ENCODE data around the gene SVIL. TPM values are rescaled to one million over a fixed set of nuclear protein-coding genes. Genes with fewer than 3 reads are reported as not detected.
"Not testable (repeated sequence)": the region's sequence is repeated elsewhere in the genome, so short reads cannot be mapped to it uniquely, and the experiment has no call there.

The SVIL gene
- polyA plus RNA-seq, 3 donors: 5.7 to 34.6 (median 16.2) TPM

DNA sequence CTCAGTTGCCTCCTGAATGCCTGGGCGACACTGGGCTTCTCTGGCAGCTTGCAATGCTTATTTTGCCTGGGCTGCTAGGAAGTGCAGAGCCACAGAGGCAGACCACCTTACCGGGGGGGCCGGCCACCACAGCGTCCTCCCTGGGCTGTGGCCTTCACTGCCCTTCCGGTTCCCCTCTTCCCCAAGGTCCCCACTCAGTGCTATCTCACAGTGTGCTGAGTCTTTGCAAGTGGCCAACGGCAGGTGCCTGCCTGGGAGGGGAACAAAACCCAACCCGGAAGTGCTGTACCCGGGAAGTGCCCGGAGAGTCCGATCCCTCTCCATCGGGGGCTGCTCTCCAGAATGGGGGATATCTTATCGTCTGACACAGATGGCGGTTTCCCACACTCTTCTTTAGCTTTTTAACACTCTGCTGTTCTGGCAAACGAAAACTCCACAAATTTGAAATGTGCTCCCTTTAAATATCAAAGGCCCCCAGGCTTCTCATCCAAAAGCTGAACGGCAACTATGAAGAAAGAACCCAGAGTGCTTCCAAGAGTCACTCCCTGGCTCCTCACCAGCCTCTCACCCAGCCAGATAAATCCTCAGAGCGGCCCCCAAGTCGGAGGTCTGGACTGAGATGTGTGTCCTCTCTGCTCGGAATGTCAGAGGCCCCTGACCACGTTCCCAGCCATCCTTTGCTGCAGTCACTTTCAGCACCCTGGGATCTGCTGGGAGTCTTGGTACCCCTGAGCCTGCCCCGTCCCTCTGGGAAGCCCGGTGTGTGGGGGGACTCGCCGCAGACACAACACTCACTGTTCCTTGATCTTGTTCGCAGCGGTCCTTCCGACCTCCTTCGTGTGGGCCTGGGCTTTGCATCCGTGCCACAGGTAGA lies 165.1 kb downstream of the SVIL start:
- H3K27ac ChIP-seq (ENCODE audit: low read depth, low read length): no peak overlapping the region
- WGBS, 3 donors: 64 to 86% (median 74%) methylated on average over 28 of the region's 28 CpGs

DNA sequence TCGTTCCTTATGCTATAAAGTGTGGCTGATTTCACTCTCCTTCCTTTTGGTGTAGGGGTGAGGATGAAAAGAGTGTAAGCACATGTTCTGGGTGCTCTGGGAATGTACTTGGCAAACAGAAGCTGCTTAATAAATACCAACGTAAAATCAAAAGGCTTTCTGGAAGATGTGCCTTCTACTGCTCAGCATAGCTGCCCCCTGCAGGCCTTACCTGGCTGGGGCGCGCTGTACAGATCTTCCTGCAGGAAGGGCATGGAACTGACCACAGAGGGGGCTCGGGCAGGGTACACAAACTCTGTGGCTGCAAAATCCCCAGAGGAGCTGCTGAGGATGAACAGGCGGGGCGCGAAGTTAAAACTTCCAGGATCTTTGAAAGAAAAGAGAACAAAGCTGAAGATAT lies 169.4 kb downstream of the SVIL start:
- 89 to 91% (median 90%) methylated on average over 8 of the region's 8 CpGs for WGBS, 3 donors
- H3K27ac ChIP-seq (ENCODE audit: low read depth, low read length): no peak overlapping the region

DNA sequence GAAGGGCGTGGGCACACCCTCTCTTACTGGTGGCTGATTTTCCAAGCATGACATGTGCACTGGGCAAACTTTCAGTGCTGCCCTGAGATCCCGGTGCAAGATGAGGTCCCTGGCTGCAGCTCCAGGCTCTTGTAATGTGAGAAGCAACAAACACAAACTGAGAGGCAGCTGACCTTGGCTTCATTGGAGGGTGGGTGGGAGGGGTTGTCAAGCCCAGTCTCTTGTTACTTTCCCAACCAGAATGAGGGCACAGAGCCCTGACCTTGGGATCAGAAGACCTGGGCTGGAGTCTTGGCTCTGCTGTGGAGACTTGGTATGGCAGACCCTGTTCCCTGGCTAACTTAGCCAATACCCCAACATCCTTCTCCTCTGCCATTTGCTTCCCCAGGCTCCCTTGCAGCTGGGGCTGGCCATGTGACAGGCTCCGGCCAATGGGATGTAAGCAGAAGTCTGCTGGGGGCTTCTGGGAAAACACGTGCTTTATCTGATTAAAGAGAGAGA lies 170.1 kb downstream of the SVIL start:
- 47 to 77% (median 65%) methylated on average over 4 of the region's 4 CpGs for WGBS, 3 donors
- not testable (repeated sequence) for H3K27ac ChIP-seq (ENCODE audit: low read depth, low read length)

DNA sequence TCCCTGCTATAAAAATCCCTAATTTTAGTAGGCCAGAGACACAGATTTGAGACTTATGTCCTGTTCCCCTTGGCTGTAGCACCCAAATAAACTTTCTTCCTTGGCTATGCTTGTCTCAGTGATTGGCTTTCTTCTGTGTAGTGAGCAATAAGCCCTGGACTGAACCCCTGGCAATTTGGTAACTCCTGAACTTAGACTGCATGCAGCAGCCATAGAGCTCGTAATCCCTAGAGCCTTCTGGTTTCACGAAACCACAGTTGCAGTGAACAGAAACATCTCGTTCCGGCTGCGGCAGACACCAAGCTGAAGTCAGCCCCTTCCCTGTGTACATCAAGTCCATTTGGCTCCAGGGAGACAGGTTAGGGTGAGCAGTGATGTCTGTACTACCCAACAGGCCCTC lies 173.7 kb downstream of the SVIL start:
- 68 to 76% (median 74%) methylated on average over 5 of the region's 5 CpGs for WGBS, 3 donors
- no peak overlapping the region for H3K27ac ChIP-seq (ENCODE audit: low read depth, low read length)

DNA sequence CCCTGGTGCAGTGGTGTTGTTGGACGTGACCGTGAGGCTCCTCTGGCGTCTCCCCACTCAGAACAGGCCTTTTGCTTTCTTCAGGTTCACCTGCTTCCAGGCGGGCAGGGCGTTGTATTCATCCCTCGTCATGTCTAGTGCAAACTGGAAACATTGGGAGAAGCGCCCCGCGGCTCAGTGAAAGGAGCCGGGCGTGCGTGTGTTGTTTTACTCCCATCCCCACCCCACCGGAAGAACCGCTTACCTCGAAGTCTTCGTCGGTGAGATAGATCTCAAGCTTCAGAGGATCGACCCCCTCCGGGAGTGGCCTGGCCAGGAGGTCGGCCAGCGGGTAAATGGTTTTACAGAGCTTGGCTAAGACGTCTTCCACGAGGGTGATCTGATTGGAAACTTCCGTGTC lies 176.6 kb downstream of the SVIL start:
- H3K27ac ChIP-seq (ENCODE audit: low read depth, low read length): not testable (repeated sequence)
- WGBS, 3 donors: 86 to 93% (median 88%) methylated on average over 24 of the region's 24 CpGs

DNA sequence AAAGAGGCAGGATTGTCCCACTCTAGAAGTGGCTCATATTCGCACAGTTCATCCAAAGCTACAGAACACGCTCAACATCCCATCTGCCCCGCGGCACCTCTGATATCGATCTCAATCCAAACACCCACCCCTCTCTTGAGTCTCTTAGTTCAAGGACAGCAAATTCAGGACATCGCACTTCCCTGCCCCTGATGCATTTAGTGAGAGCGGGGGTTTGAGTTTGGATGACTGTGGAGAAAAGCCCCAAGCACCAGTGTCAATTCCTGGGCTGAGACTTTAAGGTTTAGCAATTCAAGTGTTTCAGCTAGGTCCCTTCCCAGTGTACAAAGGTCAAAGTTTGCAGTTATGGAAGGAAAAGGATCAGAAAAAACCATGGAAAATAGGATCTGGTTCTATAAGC lies 179.7 kb downstream of the SVIL start:
- WGBS, 3 donors: 62 to 97% (median 95%) methylated on average over 7 of the region's 7 CpGs
- H3K27ac ChIP-seq (ENCODE audit: low read depth, low read length): no peak overlapping the region

DNA sequence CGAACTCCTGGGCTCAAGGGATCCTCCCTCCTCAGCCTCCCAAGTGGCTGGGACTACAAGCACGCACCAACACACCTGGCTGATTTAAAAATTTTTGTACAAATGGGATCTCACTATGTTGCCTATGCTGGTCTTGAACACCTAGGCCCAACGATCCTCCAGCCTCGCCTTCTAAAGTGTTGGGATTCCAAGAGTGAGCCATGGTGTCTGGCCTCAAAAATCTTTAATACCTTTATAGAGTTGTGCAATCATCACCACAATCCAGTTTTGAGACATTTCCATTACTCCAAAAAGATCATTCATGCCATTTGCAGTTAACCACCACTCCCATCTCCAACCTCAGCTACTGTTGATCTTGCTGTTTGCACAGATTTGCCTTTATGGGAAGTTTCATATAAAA lies 180.5 kb downstream of the SVIL start:
- 72 to 89% (median 73%) methylated on average over 4 of the region's 4 CpGs for WGBS, 3 donors
- no peak overlapping the region for H3K27ac ChIP-seq (ENCODE audit: low read depth, low read length)

DNA sequence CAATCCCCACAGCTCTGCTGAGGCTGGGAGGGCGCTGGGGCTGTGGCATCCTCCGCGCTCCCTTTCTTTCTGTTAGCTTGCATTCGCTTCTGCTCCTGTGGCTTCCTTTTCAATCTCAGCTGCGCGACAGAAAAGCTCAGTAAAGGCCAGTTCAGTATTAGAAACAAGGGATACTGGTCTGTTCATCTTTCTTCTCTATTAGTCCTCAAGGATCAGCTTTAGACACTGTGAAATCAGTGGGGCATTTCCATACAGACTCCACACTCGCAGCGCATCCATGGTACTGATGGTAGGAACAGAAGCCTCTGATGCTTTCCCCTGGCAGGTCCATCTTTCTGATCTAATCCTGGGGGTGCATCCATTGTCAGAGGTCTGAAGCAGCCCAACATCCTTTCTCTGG lies 182.2 kb downstream of the SVIL start:
- WGBS, 3 donors: 95 to 97% (median 96%) methylated on average over 8 of the region's 8 CpGs
- no peak overlapping the region for H3K27ac ChIP-seq (ENCODE audit: low read depth, low read length)

DNA sequence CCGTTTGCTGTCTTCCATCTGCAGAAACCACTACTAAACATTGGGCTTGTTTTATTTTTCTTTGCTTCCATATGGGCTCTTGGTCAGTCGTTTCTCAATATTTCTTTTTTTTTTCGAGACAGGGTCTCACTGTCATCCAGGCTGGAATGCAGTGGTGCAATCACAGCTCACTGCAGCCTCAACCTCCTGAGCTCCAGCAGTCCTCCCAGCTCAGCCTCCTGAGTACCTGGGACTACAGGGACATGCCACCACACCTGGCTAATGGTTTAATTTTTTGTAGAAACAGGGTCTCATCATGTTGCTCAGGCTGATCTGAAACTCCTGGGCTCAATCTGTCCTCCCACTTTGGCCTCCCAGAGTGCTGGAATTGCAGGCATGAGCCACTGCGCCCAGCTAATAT lies 182.8 kb downstream of the SVIL start:
- 58 to 71% (median 69%) methylated on average over 4 of the region's 4 CpGs for WGBS, 3 donors
- no peak overlapping the region for H3K27ac ChIP-seq (ENCODE audit: low read depth, low read length)

DNA sequence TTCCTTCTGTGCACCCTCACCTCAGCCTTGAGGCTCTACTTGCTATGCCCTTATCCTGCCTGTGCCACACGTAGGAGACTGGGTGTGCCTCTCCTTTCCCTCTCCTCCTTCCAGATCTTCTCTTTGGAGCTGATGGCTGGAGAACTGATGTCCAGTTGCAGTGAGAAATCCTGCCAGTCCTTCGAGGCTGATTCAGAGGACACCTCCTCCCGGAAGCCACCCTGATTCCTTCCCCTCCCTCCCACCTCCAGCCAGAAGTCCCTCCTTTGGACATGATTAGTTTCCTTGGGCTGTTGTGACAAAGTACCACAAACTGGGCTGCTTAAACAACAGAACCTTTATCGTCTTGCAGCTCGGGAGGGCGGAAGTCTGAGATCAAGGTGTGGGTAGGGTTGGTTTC lies 184.4 kb downstream of the SVIL start:
- H3K27ac ChIP-seq (ENCODE audit: low read depth, low read length): no peak overlapping the region
- 91 to 99% (median 97%) methylated on average over 6 of the region's 6 CpGs for WGBS, 3 donors

DNA sequence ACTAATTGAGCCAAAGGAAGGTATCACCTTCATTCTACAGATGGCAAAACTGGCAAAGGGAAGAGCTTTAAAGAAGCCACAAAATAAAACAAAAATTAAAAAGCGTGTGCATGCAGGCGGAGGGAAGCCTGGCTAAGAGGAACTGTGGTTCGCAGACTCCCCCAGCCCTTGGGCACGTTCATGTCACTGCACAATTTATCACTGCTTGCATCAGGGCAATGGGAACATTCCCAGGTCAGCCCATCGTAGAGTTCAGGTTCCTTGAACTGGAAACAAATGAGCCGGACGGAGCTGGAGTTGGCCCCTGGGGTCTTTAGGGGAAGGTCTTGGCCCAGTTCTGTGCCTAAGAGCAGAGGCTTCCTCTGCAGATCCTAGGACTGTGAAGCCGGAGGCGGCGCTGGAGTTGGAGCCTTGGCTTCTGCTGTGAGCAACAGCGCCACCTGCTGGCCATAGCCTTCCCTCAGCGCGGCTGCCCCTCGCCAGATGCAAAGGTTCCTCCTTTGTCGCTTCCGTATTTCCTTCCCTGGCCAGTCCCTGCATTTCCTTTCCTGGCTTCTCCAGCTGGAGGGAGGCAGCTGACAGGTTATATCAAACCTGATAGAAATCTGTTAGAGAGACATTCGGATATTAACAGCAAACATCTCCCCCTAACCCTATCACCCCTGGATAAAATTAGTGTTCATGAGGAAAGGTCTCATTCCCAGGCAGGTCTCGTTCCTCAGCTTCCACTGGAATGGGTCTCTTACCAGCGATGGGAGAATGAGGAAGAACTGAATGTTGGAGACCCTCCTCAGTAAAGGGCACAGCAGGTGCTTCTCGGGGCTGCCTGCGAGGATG lies 185.8 kb downstream of the SVIL start:
- 18 to 33% (median 26%) methylated on average over 19 to 21 of the region's 21 CpGs for WGBS, 3 donors

DNA sequence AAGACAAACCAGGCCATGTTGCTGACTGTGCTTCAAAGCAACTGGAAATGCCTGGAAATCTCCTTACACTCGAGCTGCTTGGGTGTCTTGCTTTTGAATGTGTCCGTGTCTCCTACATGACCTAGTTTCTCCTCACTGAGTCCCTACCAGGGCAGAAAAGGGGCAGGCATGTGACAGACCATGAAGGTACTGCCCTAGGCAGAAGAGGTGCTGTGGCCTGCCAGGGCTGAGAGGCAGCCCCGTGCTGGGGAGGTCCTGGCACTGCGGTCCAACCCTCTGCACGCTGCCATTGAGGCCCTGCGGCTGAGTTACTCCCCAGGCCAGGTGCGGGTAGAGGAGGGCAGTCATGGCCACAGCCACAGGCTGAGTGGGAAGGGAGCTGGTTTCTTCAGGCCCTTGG lies 186.6 kb downstream of the SVIL start:
- WGBS, 3 donors: 80 to 88% (median 81%) methylated on average over 7 of the region's 7 CpGs
- no peak overlapping the region for H3K27ac ChIP-seq (ENCODE audit: low read depth, low read length)

More for the DNA sequence above, 185.8 kb downstream of the SVIL start:
- H3K27ac ChIP-seq (ENCODE audit: low read depth, low read length): not testable (repeated sequence)

DNA sequence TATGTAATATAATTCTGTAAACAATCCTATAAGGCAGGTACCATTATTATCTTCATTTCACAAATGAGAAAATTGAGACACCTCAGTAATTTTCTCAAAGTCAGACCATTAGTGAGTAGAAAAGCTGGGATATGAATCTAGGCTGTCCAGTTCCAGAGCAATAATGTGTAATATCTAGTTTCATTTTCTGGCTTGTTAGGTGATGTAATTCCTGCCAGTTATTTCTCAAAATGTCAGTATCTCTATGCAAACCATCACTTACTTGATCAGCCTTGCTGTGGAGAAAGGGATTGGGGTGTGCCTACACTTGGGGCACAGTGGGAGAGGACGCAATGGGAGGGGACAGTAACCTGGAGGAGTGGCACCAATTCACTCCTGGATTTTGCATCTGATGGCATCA lies 188.4 kb downstream of the SVIL start:
- 53 to 95% (median 73%) methylated on average over 1 of the region's 1 CpG for WGBS, 3 donors
- H3K27ac ChIP-seq (ENCODE audit: low read depth, low read length): no peak overlapping the region

DNA sequence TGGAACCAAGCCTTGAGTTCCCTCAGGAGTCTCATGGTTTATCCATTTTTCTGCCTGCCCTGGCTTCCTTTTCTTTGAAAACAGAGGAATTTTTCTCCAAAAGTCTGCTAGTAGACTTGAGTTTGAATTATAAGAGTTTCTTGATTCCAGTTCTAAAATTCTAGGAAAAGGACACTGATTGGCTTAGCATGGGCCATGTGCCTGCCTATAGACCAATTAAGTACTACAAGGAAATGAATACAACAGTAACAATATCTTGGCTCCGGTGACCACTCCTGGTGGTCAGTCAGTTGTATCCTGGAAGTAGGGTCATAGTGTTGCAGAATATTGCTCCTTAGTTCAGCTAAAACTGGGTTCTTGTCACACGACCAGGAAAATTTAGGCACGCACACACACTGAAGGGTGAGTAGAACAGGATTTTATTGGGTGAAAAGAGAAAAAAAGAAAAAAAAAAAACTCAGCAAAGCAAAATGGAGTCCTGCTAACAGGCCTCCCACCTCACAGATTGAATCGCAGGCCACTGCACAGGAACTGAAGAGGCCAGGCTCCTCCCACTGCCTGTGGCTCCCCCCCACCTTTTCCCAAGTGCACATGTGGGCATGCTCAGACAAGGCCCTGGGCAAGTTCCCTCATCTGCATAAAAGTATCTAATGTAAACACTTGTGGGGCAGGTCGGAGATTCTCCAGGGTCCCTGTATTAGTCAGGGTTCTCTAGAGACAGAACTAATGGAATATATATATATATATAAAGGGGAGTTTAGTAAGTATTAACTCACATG lies 190.8 kb downstream of the SVIL start:
- WGBS, 3 donors: 90 to 97% (median 93%) methylated on average over 5 of the region's 5 CpGs
- H3K27ac ChIP-seq (ENCODE audit: low read depth, low read length): no peak overlapping the region

DNA sequence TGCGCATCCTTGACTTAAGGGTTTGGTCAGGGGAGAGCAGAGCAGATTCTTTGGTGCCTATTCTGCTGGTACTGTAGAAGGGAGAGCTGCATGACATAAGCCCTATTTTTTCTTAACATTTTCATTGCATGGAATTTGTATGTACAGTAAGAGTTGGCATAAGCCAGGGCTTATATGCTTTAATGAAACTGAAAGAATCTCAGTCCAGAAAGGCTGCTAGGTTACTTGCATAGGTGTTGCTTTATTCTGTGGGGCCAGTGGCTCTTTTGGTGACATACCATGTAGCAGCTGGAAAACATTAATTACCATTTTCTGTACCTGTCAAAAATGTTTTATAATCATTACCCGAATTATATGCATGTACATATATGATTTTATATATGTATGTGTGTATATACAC lies 193.8 kb downstream of the SVIL start:
- H3K27ac ChIP-seq (ENCODE audit: low read depth, low read length): no peak overlapping the region
- 97 to 99% (median 98%) methylated on average over 2 of the region's 2 CpGs for WGBS, 3 donors

DNA sequence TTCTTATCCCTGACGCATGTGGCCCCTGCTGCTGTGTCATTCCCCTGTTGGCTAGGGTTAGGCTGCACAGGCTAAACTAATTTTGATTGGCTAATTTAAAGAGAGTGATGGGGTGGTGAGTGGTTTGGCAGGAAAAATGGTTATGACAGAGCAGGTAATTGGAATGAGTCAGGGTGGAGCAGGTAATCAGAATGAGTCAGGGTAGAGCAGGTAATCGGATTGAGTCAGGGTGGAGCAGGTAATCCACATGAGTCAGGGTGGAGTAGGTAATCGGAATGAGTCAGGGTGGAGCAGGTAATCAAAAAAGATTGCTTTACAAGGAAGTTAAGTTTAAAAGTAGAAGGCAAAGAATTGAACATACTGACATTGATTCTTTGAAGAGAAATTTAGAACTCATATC lies 195.8 kb downstream of the SVIL start:
- 96 to 98% (median 98%) methylated on average over 3 of the region's 3 CpGs for WGBS, 3 donors
- not testable (repeated sequence) for H3K27ac ChIP-seq (ENCODE audit: low read depth, low read length)

DNA sequence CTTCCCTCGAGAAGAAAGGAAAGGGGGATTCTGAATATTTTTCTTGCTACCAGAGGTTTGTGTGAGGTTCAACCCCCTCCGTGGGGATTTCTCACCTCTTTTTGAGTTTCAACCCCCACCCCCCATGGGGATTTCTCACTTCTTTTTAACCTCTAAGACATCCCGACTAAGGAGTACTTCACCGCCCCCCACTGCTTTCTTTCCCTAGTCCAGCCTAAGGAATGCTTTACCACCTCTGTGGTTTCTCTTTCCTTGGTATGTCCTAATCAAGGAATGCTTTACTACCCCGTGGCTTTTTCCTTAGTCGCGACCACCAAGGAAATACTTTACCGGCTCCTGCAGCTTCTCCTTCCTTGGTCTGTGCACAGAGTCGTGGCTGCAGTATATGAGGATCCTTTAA lies 196.5 kb downstream of the SVIL start:
- no peak overlapping the region for H3K27ac ChIP-seq (ENCODE audit: low read depth, low read length)
- 87 to 91% (median 88%) methylated on average over 8 to 9 of the region's 9 CpGs for WGBS, 3 donors

DNA sequence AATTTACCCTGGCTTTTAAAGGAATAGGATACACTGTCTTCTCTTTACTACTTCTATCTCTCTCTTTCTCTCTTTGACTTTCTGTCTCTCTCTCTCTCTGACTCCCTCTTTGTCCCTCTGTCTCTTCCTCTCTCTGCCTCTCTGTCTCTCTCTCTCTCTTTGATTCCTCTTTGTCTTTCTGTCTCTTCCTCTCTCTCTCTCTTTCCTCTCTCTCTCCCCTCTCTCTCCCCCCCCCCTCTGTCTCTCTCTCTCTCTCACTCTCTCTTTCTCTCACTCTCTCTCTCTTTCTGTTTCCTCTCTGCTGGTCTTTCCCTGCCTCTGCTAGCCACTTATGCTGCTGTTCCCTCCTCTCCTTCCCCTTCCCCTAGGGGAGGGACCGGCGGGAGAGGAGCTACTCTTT lies 196.9 kb downstream of the SVIL start:
- 88 to 100% (median 94%) methylated on average over 2 of the region's 2 CpGs for WGBS, 3 donors
- H3K27ac ChIP-seq (ENCODE audit: low read depth, low read length): no peak overlapping the region
